MM.1S (cell line): ENCODE measurements around the gene CFAP20.

Source experiments
- CTCF ChIP-seq: fragments of 300-600 bp; sonication (generic); IDR thresholded peaks from 2 replicates; pipeline ENCODE4 v1.5.1; 2016; ENCODE audit warnings: antibody characterized with exemption, low read length, mixed read lengths
- EZH2 ChIP-seq: fragments of 300-600 bp; sonication (generic); optimal IDR thresholded peaks from 2 replicates; pipeline ENCODE3; 2017; ENCODE audit warnings: low read depth, mild to moderate bottlenecking, antibody characterized with exemption, low read length, mixed read lengths

DNA sequence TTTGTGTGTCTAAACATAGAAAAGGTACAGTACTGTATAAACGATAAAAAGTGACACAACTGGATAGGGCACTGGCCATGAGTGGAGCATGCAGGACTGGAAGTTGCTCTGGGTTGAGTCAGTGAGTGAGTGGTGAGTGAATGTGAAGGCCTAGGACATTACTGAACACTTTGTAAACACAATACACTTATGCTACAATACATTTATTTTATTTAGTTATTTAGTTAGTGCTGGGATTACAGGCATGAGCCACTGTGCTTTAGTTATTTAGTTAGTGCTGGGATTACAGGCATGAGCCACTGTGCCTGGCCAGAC, 4.6 kb downstream of the CFAP20 start:
- TF ChIP-seq CTCF: no peak
- no peak for TF ChIP-seq EZH2
